Measurements from ENCODE around the gene STX1A. TPM values are rescaled to one million over a fixed set of nuclear protein-coding genes. Genes with fewer than 3 reads are reported as not detected.

The STX1A gene
- total and polyA plus RNA-seq, 2 of the 4 experiments (the other 2 are of a cell fraction), result 9.3 to 22.0 TPM

DNA sequence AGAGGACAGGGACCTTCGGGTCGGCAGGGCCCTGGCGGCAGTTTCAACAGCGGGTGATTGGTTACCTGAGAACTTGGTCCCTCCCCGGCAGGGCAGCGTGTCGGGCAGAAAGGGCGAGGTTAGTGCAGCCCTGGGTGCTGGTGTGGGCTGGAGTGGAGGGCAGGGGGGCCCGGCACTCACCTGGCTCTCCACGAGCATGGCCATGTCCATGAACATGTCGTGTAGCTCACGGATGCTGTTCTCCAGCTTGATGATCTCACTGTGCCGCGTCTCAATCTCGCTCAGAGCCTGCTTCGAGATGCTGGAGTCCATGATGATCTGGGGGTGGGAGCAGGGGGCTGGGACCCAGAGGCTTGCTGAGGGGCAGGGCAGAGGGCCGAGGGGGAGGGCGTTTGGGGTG is 16.8 kb downstream of the STX1A start:
- Histone ChIP-seq H3K4ac (ENCODE audit: low read depth, low read length) (no peak overlapping the region), H3K9ac (ENCODE audit: low read depth, low read length) (no peak overlapping the region), H4K20me1 (ENCODE audit: insufficient read depth, low read length) (peaks cover 45% of the 10 kb centered on the region), H2BK20ac (ENCODE audit: low read depth, low read length) (no peak overlapping the region), H3K9me1 (ENCODE audit: insufficient read depth, low read length) (0 out of 2 replicates have a peak, but pooled peaks cover 9% of the 10 kb centered on the region), H3K23ac (ENCODE audit: low read depth, low read length) (no peak overlapping the region), H3K14ac (replicated peaks; ENCODE audit: low read depth, low read length) (no peak overlapping the region), H2BK5ac (ENCODE audit: low read depth, low read length, poor library complexity, severe bottlenecking) (no peak overlapping the region), H4K5ac (ENCODE audit: low read depth, low read length) (no peak overlapping the region), H3K27me3 (ENCODE audit: control insufficient read depth, insufficient read depth, low read length) (no peaks in the 10 kb centered on the region), H2AK9ac (replicated peaks; ENCODE audit: low read depth, low read length, poor library complexity) (no peak overlapping the region), H3K4me2 (ENCODE audit: low read depth, low read length) (no peak overlapping the region), H3K4me1 (ENCODE audit: control insufficient read depth, insufficient read depth, low read length) (peaks cover 8% of the 10 kb centered on the region), H2BK15ac (ENCODE audit: low read depth, low read length) (no peak overlapping the region), H4K8ac (ENCODE audit: low read depth in 2 of 2, low read length in 2 of 2) (no peak overlapping the region), H3K56ac (ENCODE audit: extremely low read depth, insufficient read depth, low read length) (no peak overlapping the region), H4K91ac (ENCODE audit: insufficient read depth, low read depth, low read length) (no peak overlapping the region), H3K4me3 (ENCODE audit: insufficient read depth, low read depth, low read length) (no peak overlapping the region), H3K27ac (ENCODE audit: insufficient read depth, low read length) (no peak overlapping the region), H3K18ac (ENCODE audit: low read depth, low read length) (no peak overlapping the region), H3K79me1 (ENCODE audit: low read depth in 1 of 2, low read length in 2 of 2) (peaks cover 5 to 29% of the 10 kb centered on the region in 2 experiments; a peak in 3 of 4 replicates), H2AFZ (replicated peaks; ENCODE audit: low read length, poor library complexity) (no peak overlapping the region), H2AK5ac (ENCODE audit: low read depth, low read length) (no peak overlapping the region), H3K36me3 (ENCODE audit: control insufficient read depth, insufficient read depth, low read length) (peaks cover 55% of the 10 kb centered on the region), H3K9me3 (ENCODE audit: control insufficient read depth, insufficient read depth, low read length) (no peaks in the 10 kb centered on the region), H2BK120ac (ENCODE audit: low read depth, low read length) (no peak overlapping the region)
- 95% methylated on average over 6 of the region's 18 CpGs; no CpG with 5 or more reads in 1 of the 2 experiments for WGBS, 2 experiments (ENCODE audit: extremely low coverage in 2 of 2, insufficient read length in 1 of 2)
- CTCF ChIA-PET, result interaction anchor here (0.6 to 0.9 kb wide), 3 partner anchors 11 to 23 kb away, joined by 3 to 4 read pairs (median 3); no protein-coding TSS in a partner anchor
- intact Hi-C loops (cut with micrococcal nuclease), result no loop called here
- TF ChIP-seq, protein P1, sequence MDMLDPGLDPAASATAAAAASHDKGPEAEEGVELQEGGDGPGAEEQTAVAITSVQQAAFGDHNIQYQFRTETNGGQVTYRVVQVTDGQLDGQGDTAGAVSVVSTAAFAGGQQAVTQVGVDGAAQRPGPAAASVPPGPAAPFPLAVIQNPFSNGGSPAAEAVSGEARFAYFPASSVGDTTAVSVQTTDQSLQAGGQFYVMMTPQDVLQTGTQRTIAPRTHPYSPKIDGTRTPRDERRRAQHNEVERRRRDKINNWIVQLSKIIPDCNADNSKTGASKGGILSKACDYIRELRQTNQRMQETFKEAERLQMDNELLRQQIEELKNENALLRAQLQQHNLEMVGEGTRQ (IDR thresholded peaks at IDR 0.05; ENCODE audit: low read depth, low read length), result no peak
- TF ChIP-seq CHD1 (IDR thresholded peaks at IDR 0.05; ENCODE audit: low read depth, low read length), result no peak
- TF ChIP-seq CEBPB (IDR thresholded peaks at IDR 0.05; ENCODE audit: low read depth, low read length), result no peak
- TF ChIP-seq, protein P2, sequence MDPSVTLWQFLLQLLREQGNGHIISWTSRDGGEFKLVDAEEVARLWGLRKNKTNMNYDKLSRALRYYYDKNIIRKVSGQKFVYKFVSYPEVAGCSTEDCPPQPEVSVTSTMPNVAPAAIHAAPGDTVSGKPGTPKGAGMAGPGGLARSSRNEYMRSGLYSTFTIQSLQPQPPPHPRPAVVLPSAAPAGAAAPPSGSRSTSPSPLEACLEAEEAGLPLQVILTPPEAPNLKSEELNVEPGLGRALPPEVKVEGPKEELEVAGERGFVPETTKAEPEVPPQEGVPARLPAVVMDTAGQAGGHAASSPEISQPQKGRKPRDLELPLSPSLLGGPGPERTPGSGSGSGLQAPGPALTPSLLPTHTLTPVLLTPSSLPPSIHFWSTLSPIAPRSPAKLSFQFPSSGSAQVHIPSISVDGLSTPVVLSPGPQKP (IDR thresholded peaks at IDR 0.05; ENCODE audit: borderline replicate concordance, low read depth, low read length), result no peak
- TF ChIP-seq MAFK (IDR thresholded peaks at IDR 0.05; ENCODE audit: low read depth, low read length), result no peak
- no peak for TF ChIP-seq RCOR1 (IDR thresholded peaks at IDR 0.05; ENCODE audit: insufficient replicate concordance, low read length)
- TF ChIP-seq RFX5 (IDR thresholded peaks at IDR 0.05; ENCODE audit: low read depth, low read length), result no peak
- TF ChIP-seq SMC3 (IDR thresholded peaks at IDR 0.05; ENCODE audit: low read depth, low read length), result no peak
- TF ChIP-seq BHLHE40 (IDR thresholded peaks at IDR 0.05; ENCODE audit: low read depth, low read length), result no peak
- no peak for TF ChIP-seq MXI1 (IDR thresholded peaks at IDR 0.05; ENCODE audit: borderline replicate concordance, low read depth, low read length)
- TF ChIP-seq RAD21 (IDR thresholded peaks at IDR 0.05; ENCODE audit: low read length), result no peak
- in situ Hi-C loops (cut with MboI; ENCODE audit: low sequenced_read_pairs), result no loop called here
- DNase-seq, result no peak
- no peak for ATAC-seq (ENCODE audit: low read depth)
- BruUV-seq (replicated peaks), result no TSS peak
- POLR2A ChIA-PET (ENCODE audit: unreplicated experiment), result no interaction called here
- dilution Hi-C loops (cut with HindIII; ENCODE audit: low sequenced_read_pairs, unreplicated experiment), result no loop called here
